Mammary epithelial cell (primary cell): ENCODE measurements around the gene ST6GALNAC4.
A peak's percentile ranks its signal among the peaks of the same experiment; 100 is the strongest.

Experiments
- EZH2 ChIP-seq: IDR thresholded peaks from 2 replicates; pipeline ENCODE4 v1.6.1; 2012; ENCODE audit warnings: low read length, inconsistent platforms, borderline replicate concordance
- TF ChIP-seq, protein P1 (sequence below), 2 donors: IDR thresholded peaks in 1 of 2; conservative IDR thresholded peaks in 1 of 2; 2 replicates each; pipeline ENCODE4 v1.5.1; 2011 to 2012; ENCODE audit warnings: inconsistent platforms in 2 of 2, low read length in 2 of 2, mild to moderate bottlenecking in 2 of 2, control low read depth in 1 of 2, low read depth in 1 of 2; ENCODE audit not compliant: insufficient read depth in 1 of 2; ENCODE audit errors: extremely low read depth in 1 of 2

GRCh38 chr9:127910613-127911205, 6.1 kb downstream of the ST6GALNAC4 start:
- TF ChIP-seq, protein P1, sequence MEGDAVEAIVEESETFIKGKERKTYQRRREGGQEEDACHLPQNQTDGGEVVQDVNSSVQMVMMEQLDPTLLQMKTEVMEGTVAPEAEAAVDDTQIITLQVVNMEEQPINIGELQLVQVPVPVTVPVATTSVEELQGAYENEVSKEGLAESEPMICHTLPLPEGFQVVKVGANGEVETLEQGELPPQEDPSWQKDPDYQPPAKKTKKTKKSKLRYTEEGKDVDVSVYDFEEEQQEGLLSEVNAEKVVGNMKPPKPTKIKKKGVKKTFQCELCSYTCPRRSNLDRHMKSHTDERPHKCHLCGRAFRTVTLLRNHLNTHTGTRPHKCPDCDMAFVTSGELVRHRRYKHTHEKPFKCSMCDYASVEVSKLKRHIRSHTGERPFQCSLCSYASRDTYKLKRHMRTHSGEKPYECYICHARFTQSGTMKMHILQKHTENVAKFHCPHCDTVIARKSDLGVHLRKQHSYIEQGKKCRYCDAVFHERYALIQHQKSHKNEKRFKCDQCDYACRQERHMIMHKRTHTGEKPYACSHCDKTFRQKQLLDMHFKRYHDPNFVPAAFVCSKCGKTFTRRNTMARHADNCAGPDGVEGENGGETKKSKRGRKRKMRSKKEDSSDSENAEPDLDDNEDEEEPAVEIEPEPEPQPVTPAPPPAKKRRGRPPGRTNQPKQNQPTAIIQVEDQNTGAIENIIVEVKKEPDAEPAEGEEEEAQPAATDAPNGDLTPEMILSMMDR (conservative IDR thresholded peaks at IDR 0.05 in 1 of 2, IDR thresholded peaks at IDR 0.05 in 1 of 2; ENCODE audit: extremely low read depth in 1 of 2, insufficient read depth in 1 of 2, low read depth in 1 of 2, low read length in 2 of 2) = peak in 1 of 2 donors; percentile 45
- no peak for TF ChIP-seq EZH2
